GM12864 (cell line): ENCODE measurements around the gene SH3PXD2A.

Experiments used
- DNase-seq: peaks from one replicate; pipeline ENCODE4 v3.0.0-alpha.2; 2011; ENCODE audit warnings: low read depth
- H3K4me3 ChIP-seq: 2 replicates; pipeline ENCODE4 v1.5.1; 2011; ENCODE audit warnings: mild to moderate bottlenecking, low read depth, low read length, control low read depth
- TF ChIP-seq, protein P1 (sequence below): IDR thresholded peaks from 2 replicates; pipeline ENCODE4 v1.5.1; 2011; ENCODE audit warnings: low read depth, mild to moderate bottlenecking, moderate library complexity, low read length, control low read depth, inconsistent platforms; ENCODE audit errors: missing control alignments

SH3PXD2A gene

DNA sequence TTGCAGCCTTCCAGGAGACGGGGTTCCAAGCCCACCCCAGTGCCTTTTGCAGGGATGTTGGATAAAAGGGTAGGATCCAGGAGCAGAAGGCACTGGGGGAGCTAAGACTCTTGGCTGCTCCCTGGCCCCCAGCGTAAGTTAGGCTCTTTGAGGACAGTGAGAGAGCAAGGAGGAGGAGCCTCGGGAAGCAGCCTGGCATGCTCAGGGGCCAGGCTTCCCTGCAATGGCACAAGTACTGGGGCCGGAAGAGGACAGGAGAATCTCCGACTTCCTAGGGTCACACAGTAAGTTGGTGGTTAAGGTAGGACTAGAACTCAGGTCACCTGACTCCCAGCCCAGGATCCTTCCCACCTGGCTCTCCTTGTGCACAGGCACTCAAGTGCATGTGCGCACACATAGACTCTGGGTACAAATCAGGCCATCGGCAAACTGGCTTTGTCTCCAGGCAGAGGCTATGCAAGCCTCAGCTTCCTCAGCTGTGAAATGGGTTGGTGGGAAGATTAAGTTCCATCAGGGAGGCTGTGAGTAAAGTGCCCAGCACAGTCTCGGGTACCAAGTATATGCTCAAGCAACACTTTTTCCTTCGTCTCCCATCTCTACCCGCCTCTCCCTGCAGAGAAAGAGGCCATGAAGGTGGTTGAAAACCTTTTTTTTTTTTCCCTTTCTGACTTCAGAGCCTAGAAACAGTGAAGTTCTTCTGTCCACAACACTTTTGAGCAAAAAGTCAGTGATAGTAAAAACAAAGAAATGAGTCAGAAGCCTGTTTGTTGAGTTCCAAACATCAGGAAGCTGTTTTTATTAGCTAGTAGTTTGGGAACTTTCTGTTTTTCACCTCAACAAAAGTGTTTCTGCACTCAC, 282.8 kb downstream of the SH3PXD2A start:
- no peak overlapping the region for H3K4me3 ChIP-seq
- DNase-seq, result no peak
- TF ChIP-seq, protein P1, sequence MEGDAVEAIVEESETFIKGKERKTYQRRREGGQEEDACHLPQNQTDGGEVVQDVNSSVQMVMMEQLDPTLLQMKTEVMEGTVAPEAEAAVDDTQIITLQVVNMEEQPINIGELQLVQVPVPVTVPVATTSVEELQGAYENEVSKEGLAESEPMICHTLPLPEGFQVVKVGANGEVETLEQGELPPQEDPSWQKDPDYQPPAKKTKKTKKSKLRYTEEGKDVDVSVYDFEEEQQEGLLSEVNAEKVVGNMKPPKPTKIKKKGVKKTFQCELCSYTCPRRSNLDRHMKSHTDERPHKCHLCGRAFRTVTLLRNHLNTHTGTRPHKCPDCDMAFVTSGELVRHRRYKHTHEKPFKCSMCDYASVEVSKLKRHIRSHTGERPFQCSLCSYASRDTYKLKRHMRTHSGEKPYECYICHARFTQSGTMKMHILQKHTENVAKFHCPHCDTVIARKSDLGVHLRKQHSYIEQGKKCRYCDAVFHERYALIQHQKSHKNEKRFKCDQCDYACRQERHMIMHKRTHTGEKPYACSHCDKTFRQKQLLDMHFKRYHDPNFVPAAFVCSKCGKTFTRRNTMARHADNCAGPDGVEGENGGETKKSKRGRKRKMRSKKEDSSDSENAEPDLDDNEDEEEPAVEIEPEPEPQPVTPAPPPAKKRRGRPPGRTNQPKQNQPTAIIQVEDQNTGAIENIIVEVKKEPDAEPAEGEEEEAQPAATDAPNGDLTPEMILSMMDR, result no peak

DNA sequence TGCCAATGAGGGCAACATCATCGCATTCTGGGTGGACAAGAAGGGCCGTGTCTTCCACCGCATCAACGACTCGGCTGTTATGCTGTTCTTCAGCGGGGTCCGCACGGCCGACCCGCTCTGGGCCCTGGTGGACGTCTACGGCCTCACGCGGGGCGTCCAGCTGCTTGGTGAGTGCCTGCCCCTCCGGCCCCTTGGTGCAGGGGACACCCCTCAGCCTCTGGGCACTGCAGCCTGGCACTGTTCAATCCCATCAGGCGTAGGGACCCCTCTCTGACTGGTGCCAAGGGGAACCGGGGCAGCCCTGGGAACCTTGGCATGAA, 283.8 kb downstream of the SH3PXD2A start:
- no peak overlapping the region for H3K4me3 ChIP-seq
- TF ChIP-seq, protein P1, result no peak
- no peak for DNase-seq

DNA sequence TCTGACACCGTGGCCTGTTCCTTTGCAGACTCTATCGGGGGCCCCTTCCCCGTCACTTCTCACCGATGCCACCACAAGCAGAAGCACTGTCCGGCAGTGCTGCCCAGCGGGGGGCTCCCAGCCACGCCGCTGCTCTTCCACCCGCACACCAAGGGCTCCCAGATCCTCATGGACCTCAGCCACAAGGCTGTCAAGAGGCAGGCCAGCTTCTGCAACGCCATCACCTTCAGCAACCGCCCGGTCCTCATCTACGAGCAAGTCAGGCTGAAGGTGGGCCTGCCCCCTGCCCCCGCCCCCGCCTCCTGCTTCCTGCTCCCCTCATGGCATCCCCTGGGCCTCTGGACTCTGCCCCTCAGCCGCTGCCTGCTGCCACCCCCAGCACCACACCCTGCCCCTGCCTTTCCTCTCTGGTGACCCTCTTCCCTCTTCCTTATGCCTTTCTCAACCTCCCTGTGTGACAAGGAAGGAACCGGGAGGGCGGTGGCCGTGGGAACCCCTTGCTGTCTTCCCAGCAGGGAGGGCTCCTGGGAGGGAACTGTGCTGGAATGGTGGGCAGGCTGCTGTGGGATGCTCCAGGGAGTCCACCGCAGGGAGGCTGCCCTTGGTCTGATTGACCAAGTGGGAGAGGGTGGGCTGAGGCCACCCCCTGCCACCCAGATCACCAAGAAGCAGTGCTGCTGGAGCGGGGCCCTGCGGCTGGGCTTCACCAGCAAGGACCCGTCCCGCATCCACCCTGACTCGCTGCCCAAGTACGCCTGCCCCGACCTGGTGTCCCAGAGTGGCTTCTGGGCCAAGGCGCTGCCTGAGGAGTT, 284.3 kb downstream of the SH3PXD2A start:
- TF ChIP-seq, protein P1, result no peak
- H3K4me3 ChIP-seq, result no peak overlapping the region
- no peak for DNase-seq

DNA sequence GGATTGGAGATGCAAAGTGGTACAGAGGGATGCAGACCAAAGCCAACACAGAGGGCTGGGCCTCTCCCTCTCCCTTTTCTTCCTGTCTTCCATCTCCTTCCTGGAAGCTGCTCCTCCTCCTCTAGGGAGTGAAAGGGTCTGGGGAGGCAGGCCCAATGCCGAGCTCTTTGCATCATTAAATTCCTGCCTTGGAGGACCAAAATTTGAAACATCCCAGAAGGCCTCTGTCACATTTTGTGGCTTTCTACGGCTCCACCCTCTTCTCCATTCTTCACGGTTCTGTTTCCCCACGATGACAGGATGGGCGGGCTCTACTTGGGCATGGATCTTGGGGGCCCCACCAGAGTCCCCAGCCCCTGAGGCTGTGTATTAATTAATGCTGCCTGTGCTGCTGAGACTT, 285.5 kb downstream of the SH3PXD2A start:
- TF ChIP-seq, protein P1, result no peak
- H3K4me3 ChIP-seq, result no peak overlapping the region
- no peak for DNase-seq

DNA sequence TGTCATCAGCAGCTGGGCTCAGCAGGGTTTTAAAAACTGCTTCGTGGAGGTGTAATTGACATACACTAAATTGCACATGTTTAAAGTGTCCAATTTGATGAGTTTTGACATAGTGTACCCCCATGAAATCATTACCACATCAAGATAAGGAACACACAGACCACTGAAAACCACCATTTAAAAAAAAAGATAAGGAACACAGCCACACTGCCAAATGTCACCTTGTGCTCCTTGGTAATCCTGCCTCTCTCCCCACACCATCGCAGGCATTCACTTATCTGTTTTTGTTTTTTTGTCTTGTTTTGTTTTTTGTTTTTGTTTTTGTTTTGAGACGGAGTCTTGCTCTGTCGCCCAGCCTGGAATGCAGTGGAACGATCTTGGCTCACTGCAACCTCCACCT, 286.9 kb downstream of the SH3PXD2A start:
- TF ChIP-seq, protein P1, result no peak
- DNase-seq, result no peak
- H3K4me3 ChIP-seq, result no peak overlapping the region

DNA sequence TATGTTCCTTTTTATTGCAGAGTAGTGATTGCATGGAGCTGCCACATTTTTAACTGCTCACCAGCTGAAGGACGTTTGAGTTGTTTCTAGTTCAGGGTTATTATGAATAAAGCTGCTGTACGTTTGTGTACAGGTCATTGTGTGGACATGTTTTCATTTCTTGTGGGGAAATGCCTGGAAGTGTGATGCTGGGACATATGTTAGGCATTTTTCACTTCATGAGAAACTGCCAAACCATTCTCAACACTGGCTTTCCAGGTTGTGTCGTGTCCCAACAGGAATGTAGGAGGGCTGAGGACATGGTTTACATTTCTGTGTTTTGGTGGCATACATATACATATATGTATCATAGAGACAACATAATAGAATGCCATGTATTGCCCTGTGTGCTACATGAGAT, 288.8 kb downstream of the SH3PXD2A start:
- no peak overlapping the region for H3K4me3 ChIP-seq
- TF ChIP-seq, protein P1, result no peak
- DNase-seq, result no peak
